ENCODE results near the gene COL11A2.

DNA sequence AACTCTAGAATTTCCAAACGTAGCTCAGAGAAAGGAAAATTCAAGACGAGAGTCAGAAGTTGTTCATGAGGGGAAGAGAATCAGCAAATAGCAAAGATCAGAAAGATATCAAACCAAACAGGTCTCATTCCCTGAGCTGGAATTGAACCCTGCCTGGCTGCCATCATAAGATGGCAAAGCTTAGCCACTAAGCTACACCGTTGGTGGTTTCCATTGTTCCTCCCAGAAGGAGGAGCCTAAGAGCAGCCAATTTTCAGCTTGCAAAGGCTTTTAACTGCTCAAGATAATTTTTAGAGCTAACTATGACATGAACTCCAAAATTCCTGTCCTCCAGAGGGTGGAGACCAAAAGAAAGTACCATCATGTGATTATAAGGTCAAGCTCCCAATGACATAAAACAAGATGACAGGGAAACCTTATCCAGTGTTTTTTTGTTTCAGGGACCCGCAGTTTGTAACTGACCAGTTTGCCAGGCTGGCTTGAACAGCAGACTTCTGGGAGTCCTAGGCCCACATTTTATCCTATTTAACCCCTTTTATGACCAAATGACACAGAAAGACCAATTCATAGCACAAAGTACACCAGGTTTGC lies 55.9 kb downstream of the COL11A2 start:
- TF ChIP-seq, protein P1, sequence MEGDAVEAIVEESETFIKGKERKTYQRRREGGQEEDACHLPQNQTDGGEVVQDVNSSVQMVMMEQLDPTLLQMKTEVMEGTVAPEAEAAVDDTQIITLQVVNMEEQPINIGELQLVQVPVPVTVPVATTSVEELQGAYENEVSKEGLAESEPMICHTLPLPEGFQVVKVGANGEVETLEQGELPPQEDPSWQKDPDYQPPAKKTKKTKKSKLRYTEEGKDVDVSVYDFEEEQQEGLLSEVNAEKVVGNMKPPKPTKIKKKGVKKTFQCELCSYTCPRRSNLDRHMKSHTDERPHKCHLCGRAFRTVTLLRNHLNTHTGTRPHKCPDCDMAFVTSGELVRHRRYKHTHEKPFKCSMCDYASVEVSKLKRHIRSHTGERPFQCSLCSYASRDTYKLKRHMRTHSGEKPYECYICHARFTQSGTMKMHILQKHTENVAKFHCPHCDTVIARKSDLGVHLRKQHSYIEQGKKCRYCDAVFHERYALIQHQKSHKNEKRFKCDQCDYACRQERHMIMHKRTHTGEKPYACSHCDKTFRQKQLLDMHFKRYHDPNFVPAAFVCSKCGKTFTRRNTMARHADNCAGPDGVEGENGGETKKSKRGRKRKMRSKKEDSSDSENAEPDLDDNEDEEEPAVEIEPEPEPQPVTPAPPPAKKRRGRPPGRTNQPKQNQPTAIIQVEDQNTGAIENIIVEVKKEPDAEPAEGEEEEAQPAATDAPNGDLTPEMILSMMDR (IDR thresholded peaks at IDR 0.05), result no peak
- TF ChIP-seq POLR2A (IDR thresholded peaks at IDR 0.05), result no peak

Measured in lower leg skin (tissue), 3 donors.